HG03066 (cell line): ENCODE results near the gene TNFRSF11A.

Experiments
- ATAC-seq: cut with Tn5 transposase; IDR thresholded peaks from one replicate; pipeline ENCODE4 v1.9.1; 2021; ENCODE audit warnings: low read depth; ENCODE audit not compliant: unreplicated experiment

Gene TNFRSF11A

DNA sequence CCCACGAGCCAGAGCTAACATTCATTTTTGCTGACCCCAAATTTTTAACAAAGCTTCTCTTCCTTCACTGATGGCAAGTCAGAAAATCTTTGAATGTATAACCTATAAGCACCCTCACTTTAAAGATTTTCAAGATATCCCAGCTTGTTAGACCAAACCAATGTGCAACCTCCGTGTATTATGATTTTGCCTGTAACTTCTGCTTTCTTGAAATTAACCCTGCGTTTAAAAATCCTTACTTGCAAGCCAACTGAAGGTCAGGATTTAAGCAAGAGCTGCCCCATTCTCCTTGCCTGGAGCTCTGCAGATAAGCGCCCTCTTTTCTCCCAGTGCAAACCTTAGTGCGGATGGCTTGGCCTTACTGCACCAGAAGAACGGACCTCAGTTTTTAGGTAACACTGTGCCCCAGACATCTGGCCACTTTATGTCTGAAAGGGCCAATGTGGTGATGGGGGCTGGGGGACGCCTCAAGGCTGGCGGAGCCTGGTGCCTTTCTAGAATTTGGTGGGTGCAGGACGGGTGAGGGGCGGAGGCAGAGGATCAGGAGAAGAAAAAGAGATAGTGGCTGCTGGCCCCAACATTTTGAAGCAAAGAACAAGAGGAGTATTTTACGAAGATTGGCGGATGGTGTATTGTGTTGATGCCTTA, 805 bp upstream of the TNFRSF11A start:
- no peak for ATAC-seq

- peak; percentile 37 for ATAC-seq
Measured at GRCh38 chr18:62325806-62326645, 916 bp downstream of the TNFRSF11A start.

GRCh38 chr18:62326646-62327348, 1.7 kb downstream of the TNFRSF11A start:
- no peak for ATAC-seq

GRCh38 chr18:62327977-62328376, 2.9 kb downstream of the TNFRSF11A start:
- ATAC-seq, result no peak

GRCh38 chr18:62328586-62329525, 3.7 kb downstream of the TNFRSF11A start:
- no peak for ATAC-seq

DNA sequence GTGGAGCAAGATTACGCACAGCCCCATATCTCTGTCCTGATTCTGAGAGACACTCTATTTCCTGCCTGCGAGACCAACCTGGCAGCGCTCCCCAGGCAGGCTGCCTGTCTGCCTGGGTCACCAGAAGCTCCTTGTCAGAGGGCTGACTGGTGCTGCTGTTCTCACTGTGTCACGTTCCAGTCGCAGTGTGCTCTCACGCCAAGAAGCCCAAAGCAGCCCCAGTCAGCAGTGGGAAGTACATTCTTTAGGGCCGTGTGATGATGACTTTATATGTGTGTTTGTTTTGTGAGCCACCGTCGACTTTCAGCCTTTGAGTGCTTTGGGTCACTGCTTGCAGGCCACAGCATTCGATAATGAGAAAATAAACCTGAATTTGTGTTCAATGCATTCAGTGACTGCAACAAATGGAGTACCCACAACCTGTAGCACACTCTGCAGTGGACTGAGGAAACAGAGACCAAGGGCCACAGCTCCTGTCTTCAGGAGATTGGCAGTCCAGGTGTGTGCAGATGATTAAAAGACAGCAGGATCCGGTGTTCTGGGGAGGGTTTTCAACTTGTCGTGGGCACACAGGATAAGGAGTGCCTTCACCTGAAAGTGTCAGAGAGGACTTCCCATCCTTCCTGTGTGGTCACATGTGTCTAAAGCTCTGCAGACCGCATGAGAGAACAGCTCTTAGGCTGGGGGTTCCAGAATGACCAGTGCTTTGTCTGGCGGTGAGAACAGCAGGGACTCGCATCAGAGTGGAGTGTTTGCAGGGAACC, 4.8 kb downstream of the TNFRSF11A start:
- no peak for ATAC-seq

- ATAC-seq, result no peak
Measured at GRCh38 chr18:62330650-62331049, 5.5 kb downstream of the TNFRSF11A start.

DNA sequence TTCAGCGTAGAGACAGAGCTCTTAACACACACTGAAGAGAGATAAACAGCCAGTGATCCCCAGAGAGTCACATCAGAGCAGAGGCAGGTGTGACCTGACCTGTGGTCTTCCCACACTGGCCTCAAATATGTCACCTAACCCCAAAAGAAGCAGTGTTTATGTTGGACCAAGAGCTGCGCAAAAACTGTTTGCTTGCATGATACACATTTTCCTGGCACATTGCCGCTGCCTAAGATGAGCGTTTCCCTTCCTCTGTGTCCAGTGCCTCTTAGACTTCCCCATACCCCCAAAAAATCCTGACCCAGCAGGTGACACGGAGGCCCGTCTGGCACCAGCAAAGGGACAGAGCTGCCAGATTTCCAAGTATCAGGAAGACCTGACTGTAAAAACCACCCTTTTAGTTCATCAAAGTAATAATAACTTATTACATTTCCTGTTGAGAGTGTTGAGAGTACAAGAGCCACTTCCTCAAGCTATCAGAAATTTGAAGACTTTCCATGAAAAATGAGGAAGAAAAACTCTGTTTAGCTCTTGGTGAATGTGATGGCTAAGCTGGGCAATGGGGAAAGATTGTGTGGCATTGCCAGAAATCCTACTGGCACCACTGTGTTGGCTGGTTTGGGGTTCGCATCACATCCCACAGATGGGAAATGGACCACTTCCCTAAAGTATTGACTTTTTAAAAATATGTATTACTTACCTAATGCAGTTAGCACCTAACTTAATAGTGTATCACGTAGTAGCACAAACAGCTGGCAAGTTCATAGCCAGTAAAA, 6.7 kb downstream of the TNFRSF11A start:
- no peak for ATAC-seq

DNA sequence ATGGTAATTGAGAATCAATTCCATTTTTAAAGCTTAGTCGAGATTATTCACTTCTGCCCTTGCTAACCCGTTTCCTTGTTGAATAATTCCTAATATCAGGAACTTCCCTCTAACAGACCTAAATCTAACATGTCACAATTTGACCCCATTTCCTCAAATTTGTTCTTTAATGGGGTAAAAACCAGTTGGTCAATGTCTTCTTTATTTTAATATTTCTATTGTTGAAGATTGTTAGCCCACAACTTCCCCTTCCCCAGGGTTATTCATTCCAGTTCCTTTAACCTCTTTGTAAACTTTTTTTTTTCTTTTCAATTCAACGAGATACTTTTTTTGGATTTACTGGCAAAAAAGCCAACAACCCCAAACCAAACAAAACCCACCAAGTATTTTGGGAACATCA, 7.3 kb downstream of the TNFRSF11A start:
- no peak for ATAC-seq

DNA sequence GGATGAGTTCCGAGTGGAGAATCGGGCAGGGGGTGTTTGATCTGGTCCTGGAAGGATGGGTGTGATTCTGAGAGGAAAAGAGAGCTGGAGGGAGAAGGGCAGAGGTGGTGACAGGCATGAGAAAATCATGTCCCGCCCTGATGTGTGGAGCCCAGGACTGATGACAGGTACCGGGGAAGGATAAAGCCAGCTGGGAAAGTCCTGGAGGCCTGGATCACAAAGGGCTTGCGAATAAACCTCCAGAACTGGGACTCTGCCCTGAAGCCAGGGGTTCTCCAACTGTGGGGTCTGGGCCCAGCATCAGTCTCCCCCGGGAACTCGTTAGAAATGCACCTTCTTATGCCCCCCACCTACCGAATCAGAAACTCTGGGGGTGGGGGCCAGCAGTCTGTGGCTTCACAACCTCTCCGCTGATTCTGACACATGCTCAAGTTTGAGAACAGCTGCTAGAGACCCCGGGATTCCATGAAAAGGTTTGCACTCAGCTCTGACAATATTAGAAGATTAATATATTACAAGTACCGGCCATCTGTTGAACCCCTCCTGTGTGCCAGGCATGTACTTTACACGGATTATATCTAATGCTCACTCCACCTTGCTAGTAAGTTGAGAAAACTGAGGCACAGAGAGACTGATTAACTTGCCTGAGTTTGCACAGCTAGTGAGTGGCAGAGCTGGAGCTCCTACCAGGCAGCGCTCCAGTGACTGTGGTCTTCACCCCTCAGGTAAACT, 8.0 kb downstream of the TNFRSF11A start:
- ATAC-seq, result no peak

DNA sequence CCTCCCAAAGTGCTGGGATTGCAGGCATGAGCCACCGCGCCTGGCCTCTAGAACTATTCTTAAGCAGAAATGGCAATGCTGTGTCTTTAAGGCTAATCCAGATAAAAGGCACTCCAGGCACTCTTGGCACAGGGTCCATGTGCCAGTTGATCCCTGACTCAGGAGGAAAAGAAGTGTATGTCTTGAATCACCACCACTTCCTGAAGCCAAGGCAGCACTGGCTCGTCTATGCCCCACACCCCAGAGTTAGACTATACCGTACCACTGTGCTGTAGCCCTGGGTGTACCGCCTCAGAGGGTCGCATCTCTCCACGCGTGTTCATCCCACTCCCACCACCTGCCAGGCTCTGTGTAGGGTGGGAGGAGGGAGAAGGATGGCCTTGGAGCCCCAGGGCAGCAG, 9.0 kb downstream of the TNFRSF11A start:
- no peak for ATAC-seq

- ATAC-seq, result no peak
Measured at GRCh38 chr18:62335494-62335893, 10.4 kb downstream of the TNFRSF11A start.

GRCh38 chr18:62336618-62337017, 11.5 kb downstream of the TNFRSF11A start:
- no peak for ATAC-seq

DNA sequence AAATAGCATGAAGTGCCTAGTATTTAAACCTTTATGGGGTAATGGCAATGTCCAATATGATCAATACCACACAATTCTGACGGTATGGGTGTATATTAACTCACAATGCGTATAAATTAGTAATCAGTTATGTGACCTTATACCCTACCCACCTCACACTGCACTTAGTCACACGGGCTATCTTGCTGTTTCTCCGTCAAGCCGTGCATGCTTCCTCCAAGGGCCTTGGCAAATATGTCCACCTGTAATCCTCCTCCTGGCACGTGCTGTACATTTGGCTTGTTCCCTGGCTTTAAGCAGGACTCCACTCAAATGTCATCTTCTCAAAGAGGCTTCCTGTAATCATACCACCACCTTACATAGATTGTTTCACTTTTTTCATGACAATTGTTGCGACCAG, 12.2 kb downstream of the TNFRSF11A start:
- no peak for ATAC-seq

DNA sequence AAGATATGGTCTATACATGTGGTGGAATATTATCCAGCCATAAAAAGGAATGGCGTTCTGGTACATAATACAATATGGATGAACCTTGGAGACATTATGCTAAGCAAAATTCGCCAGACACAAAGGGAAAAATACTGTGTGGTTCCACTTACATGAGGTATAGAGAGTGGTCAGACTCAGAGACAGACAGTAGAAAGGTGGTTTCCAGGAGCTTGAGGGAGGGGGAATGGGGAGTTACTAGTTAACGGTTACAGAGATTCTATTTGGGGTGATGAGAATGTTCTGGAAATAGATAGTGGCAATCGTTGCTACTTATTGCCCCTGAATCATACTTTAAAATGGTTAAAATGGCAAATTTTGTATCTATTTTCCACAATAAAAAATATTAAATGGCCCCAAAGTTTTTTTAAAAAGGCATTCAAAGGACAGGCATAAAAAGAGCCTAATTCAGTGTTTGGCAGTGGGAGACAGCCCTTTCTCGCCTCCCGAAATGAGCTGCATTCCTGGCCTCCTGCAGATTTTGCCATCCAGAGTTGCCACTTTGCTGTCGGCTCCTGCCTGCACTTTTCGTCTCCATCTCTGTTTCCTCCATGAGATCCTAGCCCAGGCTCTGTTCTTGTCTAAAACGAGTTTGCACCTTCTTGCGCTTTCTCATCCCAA, 13.5 kb downstream of the TNFRSF11A start:
- no peak for ATAC-seq

- ATAC-seq, result no peak
Measured at GRCh38 chr18:62339106-62339988, 14.2 kb downstream of the TNFRSF11A start.

DNA sequence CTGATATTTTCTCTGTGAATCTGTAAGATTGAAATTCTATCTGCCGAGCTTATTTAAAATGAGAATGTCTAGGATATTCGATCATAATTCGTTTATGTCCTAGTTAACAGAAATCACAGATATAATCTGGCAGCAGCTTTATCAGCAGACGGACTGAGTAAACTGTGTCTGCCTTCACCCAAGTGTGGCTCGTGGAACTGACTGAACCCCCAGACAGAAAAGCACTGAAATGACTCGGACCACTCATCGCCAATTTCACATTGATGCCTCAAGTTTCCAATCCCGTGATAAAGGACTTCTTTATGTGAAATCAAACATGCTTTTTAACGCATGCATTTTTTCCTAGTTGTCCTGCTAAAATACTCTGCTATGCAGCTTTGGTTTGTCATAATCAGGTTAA, 15.9 kb downstream of the TNFRSF11A start:
- no peak for ATAC-seq
